HG03039 (cell line): ENCODE results near the gene LAMA4.
A peak's percentile ranks its signal among the peaks of the same experiment; 100 is the strongest.

Experiments used
- ATAC-seq: cut with Tn5 transposase; IDR thresholded peaks from one replicate; pipeline ENCODE4 v1.9.1; 2021; ENCODE audit warnings: mild to moderate bottlenecking, moderate library complexity; ENCODE audit not compliant: unreplicated experiment

The LAMA4 gene

DNA sequence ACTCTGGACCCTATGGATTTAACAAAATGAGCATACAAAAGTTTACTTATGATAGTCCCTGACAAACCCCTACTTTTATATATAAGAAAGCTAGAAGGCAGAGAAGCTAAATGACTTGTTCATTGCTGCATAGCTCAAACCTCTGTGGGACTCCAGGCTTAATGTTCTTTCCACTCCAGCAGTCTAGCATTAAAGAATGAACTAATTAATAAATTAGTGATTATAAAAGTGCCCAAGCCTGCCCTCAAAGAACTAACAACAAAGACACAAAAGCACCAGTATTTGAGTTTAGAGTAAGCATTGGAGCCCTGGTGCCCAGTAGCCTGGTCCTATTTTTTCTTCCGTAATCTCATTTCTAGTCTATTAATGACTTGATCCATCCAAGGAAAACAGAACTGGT is 59.9 kb downstream of the LAMA4 start:
- ATAC-seq = no peak

DNA sequence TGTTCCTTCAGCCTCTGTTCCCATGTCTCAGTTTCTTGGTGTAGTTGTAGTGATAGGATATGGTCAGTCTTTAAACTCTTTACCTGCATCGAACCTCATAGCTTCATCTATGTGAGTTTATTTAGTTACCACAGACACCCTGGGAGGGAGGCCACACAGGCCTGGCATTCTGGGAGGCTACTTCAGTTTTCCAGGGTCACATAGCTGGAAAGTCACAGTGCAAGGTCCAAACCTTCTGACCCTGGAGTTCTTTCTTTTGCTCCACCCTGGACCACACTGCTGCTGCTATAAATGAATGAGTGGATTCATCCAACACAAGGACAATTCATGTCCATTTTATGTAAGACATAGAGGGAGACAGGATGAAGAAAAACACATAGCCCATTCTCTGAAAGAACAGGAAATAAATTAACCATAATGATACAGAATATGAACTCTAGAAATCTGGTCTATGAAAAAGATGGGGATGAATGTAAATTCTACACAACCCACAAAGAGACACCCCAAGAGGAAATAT is 60.8 kb downstream of the LAMA4 start:
- ATAC-seq = no peak

GRCh38 chr6:112193117-112193516 is 61.2 kb downstream of the LAMA4 start:
- no peak for ATAC-seq

- ATAC-seq = no peak
Measured at GRCh38 chr6:112191509-112192020, 62.8 kb downstream of the LAMA4 start.

DNA sequence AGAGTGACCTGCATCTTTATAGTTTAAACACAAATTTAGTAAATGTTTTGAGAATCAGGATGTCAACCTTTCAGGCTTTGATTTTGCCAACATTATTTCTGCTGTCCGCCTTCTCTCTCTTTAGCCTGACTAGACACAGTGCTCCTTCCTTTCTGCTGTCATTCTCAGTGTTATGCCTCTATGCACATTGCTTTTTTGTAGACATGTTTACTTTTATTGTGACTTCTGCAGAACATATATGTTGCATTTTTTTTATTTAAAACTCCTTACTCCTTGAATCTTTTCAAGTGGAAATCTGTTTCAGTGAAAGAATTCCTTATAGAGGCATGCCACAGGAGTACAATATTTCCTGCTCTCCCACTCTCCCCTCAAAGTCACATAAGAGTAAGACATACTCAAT is 64.2 kb downstream of the LAMA4 start:
- ATAC-seq = no peak

- no peak for ATAC-seq
Measured at GRCh38 chr6:112189494-112189893, 64.9 kb downstream of the LAMA4 start.

GRCh38 chr6:112188906-112189305 is 65.5 kb downstream of the LAMA4 start:
- no peak for ATAC-seq

- ATAC-seq = no peak
Measured at GRCh38 chr6:112187736-112188135, 66.6 kb downstream of the LAMA4 start.

- no peak for ATAC-seq
Measured at GRCh38 chr6:112184951-112185350, 69.4 kb downstream of the LAMA4 start.

DNA sequence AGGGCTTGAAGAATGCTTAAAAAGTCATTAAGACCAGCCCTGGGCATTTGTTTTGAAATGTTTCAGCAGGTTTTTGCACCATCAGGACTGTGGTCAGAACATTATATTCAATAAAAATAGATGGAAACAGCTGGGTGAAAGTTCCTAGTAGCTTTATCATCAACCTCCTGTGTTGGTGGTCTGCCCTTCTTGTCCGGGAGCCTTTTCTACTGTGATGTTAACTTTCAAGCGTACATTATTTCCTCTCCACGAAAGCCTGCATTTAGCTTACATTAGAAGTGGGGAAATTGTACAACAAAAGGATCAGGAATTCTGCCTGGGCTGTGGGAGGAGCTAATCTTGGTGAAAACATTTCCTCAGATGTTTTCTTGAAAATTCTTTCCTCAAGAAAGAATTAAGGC is 71.1 kb downstream of the LAMA4 start:
- ATAC-seq = no peak

DNA sequence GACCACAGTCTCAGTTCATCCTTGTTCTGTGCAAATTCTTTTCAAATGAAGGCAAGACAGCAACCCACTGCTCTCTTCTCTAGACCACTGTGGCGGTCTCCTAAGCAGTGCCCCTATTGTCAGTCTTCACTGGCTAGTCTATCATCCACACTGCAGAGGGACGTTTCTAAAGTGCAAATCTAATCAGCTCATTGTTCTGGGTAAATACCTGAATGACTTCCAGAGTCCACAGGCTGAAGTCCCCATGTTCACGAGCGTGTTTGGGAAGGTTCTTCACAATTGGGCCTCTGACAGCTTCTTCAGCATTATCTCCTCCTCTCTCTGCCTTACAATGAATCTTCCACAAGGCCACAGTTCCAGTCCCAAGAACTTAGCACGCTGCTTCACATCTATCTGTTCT is 73.2 kb downstream of the LAMA4 start:
- no peak for ATAC-seq

GRCh38 chr6:112180095-112180820 is 74.1 kb downstream of the LAMA4 start:
- peak; percentile 78 for ATAC-seq

GRCh38 chr6:112179631-112180030 is 74.7 kb downstream of the LAMA4 start:
- no peak for ATAC-seq

DNA sequence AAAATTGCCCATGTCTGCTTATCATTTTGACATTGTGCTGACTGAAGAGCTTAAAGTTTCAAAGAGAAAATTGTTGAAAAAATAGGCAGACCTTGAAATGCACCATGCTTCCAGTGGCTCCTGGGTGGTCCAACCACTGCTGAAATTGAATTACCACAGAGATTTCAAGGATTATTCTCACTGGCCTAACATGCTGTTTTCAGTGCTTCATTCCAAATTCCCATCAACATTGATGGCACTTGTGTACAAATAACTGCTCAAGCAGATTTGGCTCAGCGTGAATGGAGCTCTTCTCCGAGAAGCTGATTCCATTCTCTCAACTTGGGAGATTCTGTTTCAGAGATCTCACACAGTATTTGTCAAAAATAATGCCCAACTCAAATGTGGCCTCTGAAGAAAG is 75.5 kb downstream of the LAMA4 start:
- ATAC-seq = no peak

DNA sequence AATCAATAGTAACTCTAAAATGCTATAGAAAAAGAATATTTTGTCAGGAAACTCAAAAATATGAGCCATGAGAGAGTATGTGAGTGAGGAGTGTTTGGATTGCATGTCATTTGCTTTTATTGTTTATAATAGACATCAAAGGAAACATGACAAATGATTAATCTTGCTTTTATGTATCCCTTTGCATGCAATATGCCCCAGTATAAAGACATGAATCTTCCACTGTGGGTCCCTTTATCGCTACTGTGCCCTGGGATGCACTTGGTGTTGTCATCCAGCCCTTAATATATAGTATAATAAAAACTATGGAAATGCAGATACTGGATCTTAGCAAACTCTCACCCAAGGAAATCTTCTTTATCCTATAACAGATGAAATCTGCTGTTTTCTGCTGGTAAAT is 77.3 kb downstream of the LAMA4 start:
- no peak for ATAC-seq

- no peak for ATAC-seq
Measured at GRCh38 chr6:112176175-112176574, 78.2 kb downstream of the LAMA4 start.

DNA sequence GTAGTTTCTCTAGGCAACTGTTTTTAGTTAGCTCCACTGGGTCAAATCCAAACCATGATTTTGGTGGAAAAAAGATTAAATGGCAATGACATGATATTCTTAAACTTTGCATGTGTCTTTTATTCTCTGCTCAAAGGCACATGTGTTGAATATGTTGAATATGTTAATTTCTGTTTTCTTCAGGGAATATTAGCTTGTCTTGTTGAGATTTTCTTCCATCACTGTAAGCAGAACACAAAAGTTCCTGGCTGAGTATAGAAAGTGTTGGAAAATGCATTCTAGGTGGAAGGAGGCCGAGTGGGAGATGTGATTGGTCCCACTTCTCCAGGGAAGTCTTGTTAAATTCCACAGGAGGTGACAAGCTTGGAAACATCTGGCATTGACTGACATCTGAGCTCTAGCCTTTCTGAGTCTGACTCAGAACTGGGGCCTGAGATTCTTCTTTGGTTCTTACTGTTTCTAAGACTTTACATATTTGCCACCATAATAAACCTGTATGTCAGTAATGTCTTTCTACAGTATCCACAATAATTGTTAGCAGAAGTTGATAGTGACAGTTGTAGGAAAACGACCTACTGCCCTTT is 81.1 kb downstream of the LAMA4 start:
- no peak for ATAC-seq

- ATAC-seq = no peak
Measured at GRCh38 chr6:112172540-112172939, 81.8 kb downstream of the LAMA4 start.

- no peak for ATAC-seq
Measured at GRCh38 chr6:112169541-112169940, 84.8 kb downstream of the LAMA4 start.

DNA sequence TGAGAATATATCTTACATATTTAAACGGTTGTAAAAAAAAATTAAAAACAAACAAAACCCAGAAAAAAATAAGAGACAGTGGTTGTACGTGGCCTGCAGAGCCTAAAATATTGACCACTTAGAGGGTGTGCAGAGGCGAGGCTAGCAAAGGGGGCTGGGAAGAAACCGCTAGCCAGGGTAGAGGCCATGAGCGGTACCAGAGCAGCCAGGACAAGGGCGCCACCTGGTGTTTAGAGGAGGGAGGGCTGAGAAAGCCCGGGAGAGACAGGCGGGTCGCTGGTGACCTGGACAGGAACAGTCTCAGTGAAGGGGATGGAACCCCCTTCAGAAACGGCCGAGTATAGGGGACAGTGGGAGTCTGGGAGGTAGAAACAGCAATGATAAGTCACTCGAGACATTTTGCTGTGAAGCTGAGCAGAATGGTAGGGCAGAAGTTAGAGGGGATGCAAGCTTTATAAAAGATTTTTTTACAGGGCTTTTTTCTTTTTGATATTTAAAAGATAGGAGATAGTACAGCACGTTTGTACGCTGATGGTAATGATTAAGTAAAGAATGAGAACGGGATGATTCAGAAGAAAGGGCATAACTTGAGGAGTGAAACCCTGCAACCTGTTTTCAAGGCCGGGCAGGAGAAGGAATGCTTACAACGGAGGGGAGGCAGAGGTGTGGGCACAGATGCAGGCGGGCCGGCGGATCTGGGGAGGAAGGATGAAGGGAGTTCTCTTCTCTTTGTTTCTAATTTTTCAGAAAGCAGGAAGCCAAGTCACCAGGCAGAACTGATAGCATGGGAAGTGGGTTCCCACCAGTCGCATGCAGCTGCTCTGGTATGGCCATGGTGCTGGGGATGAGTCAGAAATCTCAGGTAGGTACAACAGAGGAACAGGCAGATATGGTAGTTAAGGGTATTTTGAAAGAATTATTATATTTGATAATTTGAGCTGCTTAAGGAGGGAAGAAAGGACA is 90.8 kb downstream of the LAMA4 start:
- ATAC-seq = peak; percentile 98

DNA sequence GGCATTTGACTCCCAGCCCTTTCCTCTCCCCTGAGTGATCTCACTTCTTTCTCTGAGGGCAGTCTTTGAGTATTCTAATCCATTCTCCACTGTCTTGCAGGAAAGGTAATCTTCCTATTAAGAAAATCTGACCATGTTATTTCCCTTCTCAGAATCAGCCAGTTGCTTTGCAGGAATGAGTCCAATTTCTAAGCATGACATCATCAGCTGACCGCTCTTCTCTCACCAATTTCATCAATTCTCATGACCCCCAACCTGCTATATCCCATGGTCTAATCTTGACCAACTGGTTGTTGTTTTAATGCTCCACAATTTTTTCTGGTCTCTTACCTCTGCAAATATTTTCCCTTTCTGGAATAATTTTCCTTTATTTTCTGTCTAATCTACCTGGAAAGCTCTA is 93.6 kb downstream of the LAMA4 start:
- ATAC-seq = no peak
